Neural crest cell (in vitro differentiated cells): Measurements from ENCODE around the gene CLIC5. TPM values are rescaled to one million over a fixed set of nuclear protein-coding genes. Genes with fewer than 3 reads are reported as not detected.

ENCODE experiments used
- DNase-seq: peaks from one replicate; pipeline ENCODE4 v3.0.0; 2021; ENCODE audit warnings: low read depth, mixed read lengths, low spot score
- H3K27ac Mint-ChIP-seq: one replicate; pipeline ENCODE4 v1.8.0; 2021; ENCODE audit warnings: mild to moderate bottlenecking, mixed read lengths; ENCODE audit not compliant: unreplicated experiment
- H3K27me3 Mint-ChIP-seq: 2 replicates; pipeline ENCODE4 v1.8.0; 2021; ENCODE audit warnings: low read depth, mild to moderate bottlenecking, mixed read lengths
- H3K36me3 Mint-ChIP-seq: 2 replicates; pipeline ENCODE4 v1.8.0; 2021; ENCODE audit warnings: low read depth, mild to moderate bottlenecking, mixed read lengths
- H3K4me1 Mint-ChIP-seq: 2 replicates; pipeline ENCODE4 v1.8.0; 2021; ENCODE audit warnings: mixed read lengths
- H3K4me3 Mint-ChIP-seq: one replicate; pipeline ENCODE4 v1.8.0; 2021; ENCODE audit warnings: mild to moderate bottlenecking, mixed read lengths
- H3K9me3 Mint-ChIP-seq: 2 replicates; pipeline ENCODE4 v1.8.0; 2021; ENCODE audit warnings: mixed read lengths
- CTCF ChIP-seq: fragments of 200-600 bp; sonication (generic); conservative IDR thresholded peaks from 2 replicates; pipeline ENCODE4 v1.5.0; 2021; ENCODE audit warnings: antibody characterized with exemption, mild to moderate bottlenecking
- total RNA-seq: library from RNA; stranded (reverse); gene quantifications from 2 replicates; pipeline ENCODE4 v1.2.1, GENCODE V29; 2021

The CLIC5 gene
- total RNA-seq, 1 donor from 2014 or later: not detected

DNA sequence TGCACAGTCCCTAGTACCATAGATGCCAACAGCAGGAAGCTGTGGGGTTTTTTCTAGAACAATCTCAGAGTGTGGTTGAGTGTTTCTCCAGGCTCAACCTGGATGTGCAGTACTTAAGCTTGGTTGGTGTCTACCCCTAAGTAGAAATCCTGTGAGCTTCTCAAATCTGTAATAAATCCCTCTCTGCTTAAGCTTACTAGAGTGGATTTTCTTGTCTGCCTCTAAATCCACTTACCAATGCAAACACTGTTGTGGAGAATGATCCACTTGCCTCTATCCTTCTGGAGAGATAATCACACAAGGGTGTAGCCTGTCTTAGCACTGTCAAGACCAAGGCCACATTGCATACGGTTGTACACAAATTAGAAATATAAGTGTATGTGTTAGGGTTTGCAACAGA lies 43.3 kb upstream of the CLIC5 start:
- DNase-seq: no peak
- H3K4me1 Mint-ChIP-seq: no peaks in the 10 kb centered on the region
- H3K36me3 Mint-ChIP-seq: peaks cover 5% of the 10 kb centered on the region
- no peak for TF ChIP-seq CTCF
- H3K27me3 Mint-ChIP-seq: no peaks in the 10 kb centered on the region
- H3K4me3 Mint-ChIP-seq: no peak overlapping the region
- peaks cover 15% of the 10 kb centered on the region for H3K9me3 Mint-ChIP-seq
- H3K27ac Mint-ChIP-seq: no peak overlapping the region

DNA sequence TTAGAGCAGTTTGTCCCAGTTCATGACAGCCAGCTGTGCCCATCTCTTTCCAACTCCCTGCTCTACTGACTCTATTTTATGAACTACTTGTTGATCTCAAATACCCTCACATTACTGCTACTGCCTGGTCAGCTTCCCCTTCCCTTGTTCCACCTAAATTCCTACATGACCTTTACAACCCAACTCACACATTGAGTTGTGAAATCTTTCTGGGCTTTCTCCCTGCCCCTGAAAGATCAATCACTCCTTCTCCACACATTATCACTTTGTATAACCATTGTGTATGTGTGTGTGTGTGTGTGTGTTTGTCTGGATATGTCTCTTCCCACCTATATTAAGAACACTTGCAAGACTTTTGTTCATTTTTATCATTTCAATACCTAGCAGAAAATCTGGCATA lies 42.1 kb upstream of the CLIC5 start:
- TF ChIP-seq CTCF: no peak
- Mint-ChIP-seq H3K27me3 (no peaks in the 10 kb centered on the region), H3K36me3 (peaks cover 3% of the 10 kb centered on the region), H3K4me3 (no peak overlapping the region), H3K4me1 (no peaks in the 10 kb centered on the region), H3K9me3 (peaks cover 10% of the 10 kb centered on the region), H3K27ac (no peak overlapping the region)
- DNase-seq: no peak

DNA sequence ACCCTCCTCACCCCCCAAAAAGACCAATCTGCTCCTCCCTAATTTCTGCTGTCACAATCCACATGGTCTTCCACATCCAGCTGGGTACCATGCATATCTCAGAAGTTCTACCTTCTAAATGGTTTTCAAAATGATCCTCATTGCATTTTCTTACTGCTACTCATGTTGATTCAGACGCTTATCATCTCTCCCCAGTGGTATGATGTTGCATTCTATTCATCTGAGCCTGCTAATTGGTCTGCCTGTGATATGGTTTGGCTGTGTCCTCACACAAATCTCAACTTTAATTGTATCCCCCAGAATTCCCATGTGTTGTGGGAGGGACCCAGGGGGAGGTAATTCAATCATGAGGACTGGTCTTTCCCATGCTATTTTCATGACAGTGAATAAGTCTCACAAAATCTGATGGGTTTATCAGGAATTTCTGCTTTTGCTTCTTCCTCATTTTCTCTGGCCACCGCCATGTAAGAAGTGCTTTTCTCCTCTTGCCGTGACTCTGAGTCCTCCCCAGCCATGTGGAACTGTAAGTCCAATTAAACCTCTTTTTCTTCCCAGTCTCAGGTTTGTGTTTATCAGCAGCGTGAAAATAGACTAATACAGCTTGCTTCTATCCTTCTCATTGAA lies 41.4 kb upstream of the CLIC5 start:
- no peaks in the 10 kb centered on the region for H3K27me3 Mint-ChIP-seq
- H3K4me1 Mint-ChIP-seq: no peaks in the 10 kb centered on the region
- H3K4me3 Mint-ChIP-seq: no peak overlapping the region
- TF ChIP-seq CTCF: no peak
- peaks cover 3% of the 10 kb centered on the region for H3K36me3 Mint-ChIP-seq
- no peak overlapping the region for H3K27ac Mint-ChIP-seq
- no peak for DNase-seq
- H3K9me3 Mint-ChIP-seq: peaks cover 10% of the 10 kb centered on the region

GRCh38 chr6:46054516-46054915 lies 38.9 kb upstream of the CLIC5 start:
- H3K9me3 Mint-ChIP-seq: peaks cover 10% of the 10 kb centered on the region
- no peak for DNase-seq
- TF ChIP-seq CTCF: no peak
- H3K27ac Mint-ChIP-seq: no peak overlapping the region
- H3K4me1 Mint-ChIP-seq: no peaks in the 10 kb centered on the region
- H3K27me3 Mint-ChIP-seq: no peaks in the 10 kb centered on the region
- no peak overlapping the region for H3K4me3 Mint-ChIP-seq
- peaks cover 3% of the 10 kb centered on the region for H3K36me3 Mint-ChIP-seq

DNA sequence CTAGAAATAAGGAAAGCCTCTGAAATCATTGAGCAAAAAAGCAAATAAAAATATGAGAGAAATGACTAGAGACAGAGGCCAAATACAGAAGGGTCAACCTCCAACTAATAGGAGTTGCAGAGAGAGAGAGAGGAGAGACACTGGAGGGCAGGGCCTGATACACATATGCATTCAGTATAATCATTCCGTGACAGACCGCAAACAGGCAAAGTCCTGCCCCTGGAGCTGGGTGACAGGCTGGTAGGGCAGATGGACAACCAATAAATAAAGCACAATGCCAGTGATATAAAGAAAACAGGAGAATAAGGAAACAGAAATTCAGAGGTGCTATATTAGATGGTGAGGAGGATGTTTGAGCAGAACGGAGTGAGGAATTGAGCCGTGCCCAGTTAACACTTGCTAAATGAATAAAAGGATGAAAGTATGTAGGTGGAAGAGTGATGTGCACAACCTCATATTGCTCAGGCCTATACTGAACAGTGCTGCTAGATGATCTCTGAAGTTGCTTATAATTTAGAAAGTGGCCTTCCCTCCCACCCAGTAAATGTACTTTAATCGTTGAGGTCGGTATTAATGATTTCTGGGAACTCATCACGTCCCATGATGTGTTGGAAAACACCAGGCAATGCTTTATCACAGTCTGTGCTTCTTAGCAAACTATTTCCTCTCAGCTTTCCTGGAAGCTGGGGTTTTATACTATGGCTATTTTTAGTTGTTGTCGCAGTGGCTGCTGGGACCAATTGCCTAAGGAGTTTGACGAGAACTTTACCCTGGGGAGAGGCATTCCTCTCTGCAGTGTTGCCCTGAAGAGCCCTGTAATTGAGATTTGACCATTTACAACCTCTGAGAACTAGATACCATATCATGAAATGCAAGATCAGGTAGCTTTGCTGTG lies 37.6 kb upstream of the CLIC5 start:
- Mint-ChIP-seq H3K27me3 (no peaks in the 10 kb centered on the region), H3K4me3 (no peak overlapping the region), H3K9me3 (peaks cover 10% of the 10 kb centered on the region), H3K27ac (no peak overlapping the region), H3K36me3 (peaks cover 3% of the 10 kb centered on the region), H3K4me1 (peaks cover 4% of the 10 kb centered on the region)
- DNase-seq: no peak
- TF ChIP-seq CTCF: no peak
